IMR-90 (cell line): ENCODE results near the gene BPIFA3. TPM values are rescaled to one million over a fixed set of nuclear protein-coding genes. Genes with fewer than 3 reads are reported as not detected.

Experiments used
- ATAC-seq: fragments of 200-7000 bp; cut with Tn5 transposase; 2 replicates; pipeline ENCODE4 v1.9.1; 2020; ENCODE audit warnings: low read depth, mild to moderate bottlenecking, moderate library complexity
- BruUV-seq: library from RNA; stranded (reverse); fragments of 400-500 nt; replicated peaks from 2 replicates; lab custom pipeline; 2021; lab: Mats Ljungman, UMichigan
- CTCF ChIA-PET: fragments of 300-600 bp; formaldehyde crosslinking; extraction: SDS; loops from one replicate; lab custom pipeline; 2021; ENCODE audit warnings: antibody characterized with exemption; lab: Yijun Ruan, JAX
- POLR2A ChIA-PET: fragments of 300-600 bp; sonication (Branson Sonifier 250); formaldehyde crosslinking; loops from one replicate; lab custom pipeline; 2022; ENCODE audit warnings: antibody characterized with exemption; ENCODE audit not compliant: unreplicated experiment; lab: Charles Lee
- DNase-seq: peaks from one replicate; pipeline ENCODE4 v3.0.0; 2013
- H2AFZ ChIP-seq: replicated peaks from 2 replicates; pipeline ENCODE3; 2013; ENCODE audit warnings: low read length, mild to moderate bottlenecking; ENCODE audit not compliant: poor library complexity
- H2AK5ac ChIP-seq: 2 replicates; pipeline ENCODE4 v1.6.1; 2013; ENCODE audit warnings: low read depth, low read length, inconsistent platforms
- H2AK9ac ChIP-seq: replicated peaks from 2 replicates; pipeline ENCODE3; 2013; ENCODE audit warnings: mild to moderate bottlenecking, low read depth, low read length, moderate library complexity; ENCODE audit not compliant: poor library complexity
- H2BK120ac ChIP-seq: 2 replicates; pipeline ENCODE4 v1.6.1; 2013; ENCODE audit warnings: low read depth, low read length, inconsistent platforms
- H2BK15ac ChIP-seq: 3 replicates; pipeline ENCODE4 v1.6.1; 2013; ENCODE audit warnings: low read depth, low read length, inconsistent platforms
- H2BK20ac ChIP-seq: 2 replicates; pipeline ENCODE4 v1.6.1; 2013; ENCODE audit warnings: low read depth, mild to moderate bottlenecking, inconsistent platforms, low read length, moderate library complexity
- H2BK5ac ChIP-seq: 2 replicates; pipeline ENCODE4 v1.6.1; 2013; ENCODE audit warnings: mild to moderate bottlenecking, low read depth, low read length, inconsistent platforms; ENCODE audit not compliant: poor library complexity, severe bottlenecking
- H3K14ac ChIP-seq: replicated peaks from 2 replicates; pipeline ENCODE4 v1.6.1; 2013; ENCODE audit warnings: low read depth, low read length, inconsistent platforms
- H3K18ac ChIP-seq: 2 replicates; pipeline ENCODE4 v1.6.1; 2013; ENCODE audit warnings: low read depth, low read length, control low read depth
- H3K23ac ChIP-seq: 2 replicates; pipeline ENCODE4 v1.6.1; 2013; ENCODE audit warnings: low read depth, low read length, inconsistent platforms
- H3K27ac ChIP-seq: 2 replicates; pipeline ENCODE4 v1.5.1; 2013; ENCODE audit warnings: mild to moderate bottlenecking, control low read depth, low read length; ENCODE audit not compliant: insufficient read depth
- H3K27me3 ChIP-seq: 2 replicates; pipeline ENCODE4 v1.6.1; 2013; ENCODE audit warnings: low read length; ENCODE audit not compliant: control insufficient read depth, insufficient read depth
- H3K36me3 ChIP-seq: 2 replicates; pipeline ENCODE4 v1.6.1; 2013; ENCODE audit warnings: low read length, mixed read lengths; ENCODE audit not compliant: control insufficient read depth, insufficient read depth
- H3K4ac ChIP-seq: 2 replicates; pipeline ENCODE4 v1.6.1; 2013; ENCODE audit warnings: low read depth, low read length, inconsistent platforms
- H3K4me1 ChIP-seq: 2 replicates; pipeline ENCODE4 v1.6.1; 2013; ENCODE audit warnings: low read length, mixed read lengths; ENCODE audit not compliant: control insufficient read depth, insufficient read depth
- H3K4me2 ChIP-seq: 2 replicates; pipeline ENCODE4 v1.6.1; 2013; ENCODE audit warnings: low read depth, mild to moderate bottlenecking, control low read depth, low read length, moderate library complexity
- H3K4me3 ChIP-seq: 2 replicates; pipeline ENCODE4 v1.5.1; 2013; ENCODE audit warnings: low read depth, mild to moderate bottlenecking, control low read depth, low read length, moderate library complexity; ENCODE audit not compliant: insufficient read depth
- H3K56ac ChIP-seq: 2 replicates; pipeline ENCODE4 v1.6.1; 2013; ENCODE audit warnings: low read length, inconsistent platforms; ENCODE audit not compliant: insufficient read depth; ENCODE audit errors: extremely low read depth
- H3K79me1 ChIP-seq, 2 experiments: 2 replicates each; pipeline ENCODE4 v1.6.1; 2013; ENCODE audit warnings: low read length in 2 of 2, inconsistent platforms in 1 of 2, low read depth in 1 of 2
- H3K9ac ChIP-seq: 2 replicates; pipeline ENCODE4 v1.6.1; 2013; ENCODE audit warnings: low read depth, low read length, control low read depth
- H3K9me1 ChIP-seq: 2 replicates; pipeline ENCODE4 v1.6.1; 2013; ENCODE audit warnings: low read length, inconsistent platforms; ENCODE audit not compliant: insufficient read depth
- H3K9me3 ChIP-seq: 2 replicates; pipeline ENCODE4 v1.6.1; 2013; ENCODE audit warnings: low read length; ENCODE audit not compliant: control insufficient read depth, insufficient read depth
- H4K20me1 ChIP-seq: 2 replicates; pipeline ENCODE4 v1.6.1; 2013; ENCODE audit warnings: low read length, inconsistent platforms; ENCODE audit not compliant: insufficient read depth
- H4K5ac ChIP-seq: 2 replicates; pipeline ENCODE4 v1.6.1; 2013; ENCODE audit warnings: mild to moderate bottlenecking, low read depth, low read length, control low read depth
- H4K8ac ChIP-seq, 2 experiments: 2 replicates each; pipeline ENCODE4 v1.6.1; 2013; ENCODE audit warnings: low read depth in 2 of 2, low read length in 2 of 2, control low read depth in 1 of 2, inconsistent platforms in 1 of 2
- H4K91ac ChIP-seq: 2 replicates; pipeline ENCODE4 v1.6.1; 2013; ENCODE audit warnings: low read depth, low read length, inconsistent platforms; ENCODE audit not compliant: insufficient read depth
- BHLHE40 ChIP-seq: fragments of 150-350 bp; IDR thresholded peaks from 2 replicates; pipeline ENCODE4 v1.6.1; 2016; ENCODE audit warnings: mild to moderate bottlenecking, low read depth, low read length
- CEBPB ChIP-seq: IDR thresholded peaks from 2 replicates; pipeline ENCODE4 v1.6.1; 2012; ENCODE audit warnings: low read depth, low read length, improper control_type of control experiment
- CTCF ChIP-seq: conservative IDR thresholded peaks from 2 replicates; pipeline ENCODE4 v1.5.1; 2012; ENCODE audit warnings: mild to moderate bottlenecking, low read depth, low read length, improper control_type of control experiment
- ELK1 ChIP-seq: fragments of 150-350 bp; IDR thresholded peaks from 2 replicates; pipeline ENCODE4 v1.6.1; 2016; ENCODE audit warnings: low read depth, mild to moderate bottlenecking, low read length, moderate library complexity, borderline replicate concordance
- MAFK ChIP-seq: IDR thresholded peaks from 2 replicates; pipeline ENCODE4 v1.6.1; 2012; ENCODE audit warnings: low read depth, low read length, improper control_type of control experiment
- MAZ ChIP-seq: IDR thresholded peaks from 2 replicates; pipeline ENCODE4 v1.6.1; 2012; ENCODE audit warnings: low read depth, mild to moderate bottlenecking, low read length, improper control_type of control experiment, moderate library complexity, borderline replicate concordance
- MXI1 ChIP-seq: IDR thresholded peaks from 2 replicates; pipeline ENCODE4 v1.6.1; 2012; ENCODE audit warnings: low read depth, mild to moderate bottlenecking, low read length, moderate library complexity, borderline replicate concordance
- POLR2A ChIP-seq: IDR thresholded peaks from 2 replicates; pipeline ENCODE4 v1.6.1; 2012; ENCODE audit warnings: mild to moderate bottlenecking, low read depth, low read length
- RAD21 ChIP-seq: IDR thresholded peaks from 2 replicates; pipeline ENCODE4 v1.6.1; 2012; ENCODE audit warnings: low read length, improper control_type of control experiment
- RCOR1 ChIP-seq: IDR thresholded peaks from 2 replicates; pipeline ENCODE4 v1.6.1; 2012; ENCODE audit warnings: mild to moderate bottlenecking, low read length, improper control_type of control experiment; ENCODE audit not compliant: insufficient replicate concordance
- RFX5 ChIP-seq: IDR thresholded peaks from 2 replicates; pipeline ENCODE4 v1.8.0; 2012; ENCODE audit warnings: low read depth, mild to moderate bottlenecking, low read length, moderate library complexity
- USF2 ChIP-seq: fragments of 150-350 bp; IDR thresholded peaks from 2 replicates; pipeline ENCODE4 v1.6.1; 2017; ENCODE audit warnings: mild to moderate bottlenecking, antibody characterized with exemption, low read length, low read depth
- WGBS, 2 experiments: methylation state at CpG; one replicate each; pipeline versions ENCODE4 v1.1.5 to v1.1.7; 2013; ENCODE audit warnings: missing lambda C conversion rate in 2 of 2; ENCODE audit not compliant: insufficient read length in 1 of 2; ENCODE audit errors: extremely low coverage in 2 of 2; 5-methylcytosine and 5-hydroxymethylcytosine counted together
- dilution Hi-C: fragments of 300-500 bp; cut with HindIII; formaldehyde crosslinking; loops from one replicate; pipeline ENCODE4 v1.14.3; 2018; ENCODE audit warnings: low sequenced_read_pairs; ENCODE audit not compliant: unreplicated experiment
- in situ Hi-C: fragments of 300-500 bp; cut with MboI; formaldehyde crosslinking; loops from 3 replicates; pipeline ENCODE4 v1.14.3; 2019; ENCODE audit warnings: low sequenced_read_pairs, inconsistent platforms, mixed read lengths
- intact Hi-C: fragments of 100-400 bp; cut with micrococcal nuclease; formaldehyde crosslinking; loops from 2 replicates; pipeline ENCODE4 v1.10.0; 2022
- polyA plus RNA-seq, 3 experiments: library from polyadenylated mRNA; depleted of rRNA; stranded (reverse); fragments of >200 nt; gene quantifications; 2 replicates each; pipeline ENCODE4 v1.2.3, GENCODE V29; 2012; ENCODE audit warnings: low replicate concordance in 1 of 3
- total RNA-seq: library from RNA; depleted of rRNA; stranded (reverse); fragments of >200 nt; gene quantifications from 2 replicates; pipeline ENCODE4 v1.2.3, GENCODE V29; 2012

The BPIFA3 gene
- total and polyA plus RNA-seq, 2 of the 4 experiments (the other 2 are of a cell fraction), result not detected

- in situ Hi-C loops, result no loop called here
- ChIA-PET CTCF (no interaction called here), POLR2A (no interaction called here)
- Histone ChIP-seq H4K91ac (no peak overlapping the region), H3K4me1 (no peaks in the 10 kb centered on the region), H3K23ac (no peak overlapping the region), H3K36me3 (no peaks in the 10 kb centered on the region), H3K9me3 (no peaks in the 10 kb centered on the region), H2AFZ (no peak overlapping the region), H3K9ac (no peak overlapping the region), H3K27ac (no peak overlapping the region), H3K9me1 (no peaks in the 10 kb centered on the region), H2AK9ac (no peak overlapping the region), H2BK15ac (no peak overlapping the region), H3K14ac (no peak overlapping the region), H2AK5ac (no peak overlapping the region), H4K20me1 (no peaks in the 10 kb centered on the region), H3K79me1 (no peaks in the 10 kb centered on the region), H2BK120ac (no peak overlapping the region), H3K27me3 (peaks cover 6% of the 10 kb centered on the region), H3K4me3 (no peak overlapping the region), H4K8ac (no peak overlapping the region), H3K56ac (no peak overlapping the region), H3K18ac (no peak overlapping the region), H2BK5ac (no peak overlapping the region), H4K5ac (no peak overlapping the region), H2BK20ac (no peak overlapping the region), H3K4me2 (no peak overlapping the region), H3K4ac (no peak overlapping the region)
- no TSS peak for BruUV-seq
- ATAC-seq (no peak), DNase-seq (no peak)
- intact Hi-C loops, result no loop called here
- dilution Hi-C loops, result no loop called here
- whole genome bisulfite sequencing, 2 experiments, result no CpG with 5 or more reads among the region's 2 CpGs
- TF ChIP-seq MAZ (no peak), BHLHE40 (no peak), CEBPB (no peak), MAFK (no peak), CTCF (no peak), RCOR1 (no peak), POLR2A (no peak), RFX5 (no peak), USF2 (no peak), MXI1 (no peak), ELK1 (no peak), RAD21 (no peak)
These were observed 16.9 kb downstream of the BPIFA3 start for GRCh38 chr20:33234050-33234449.
